D721Med (cell line): ENCODE results near the gene TANGO6.

ENCODE experiments used
- DNase-seq: peaks from one replicate; pipeline ENCODE4 v3.0.0; 2011; ENCODE audit warnings: low spot score; ENCODE audit not compliant: insufficient read length
- FAIRE-seq: peaks from 2 replicates; lab custom pipeline; 2011; peaks lifted over from hg19 to GRCh38; lab: Jason Lieb, UNC
- TF ChIP-seq, protein P1 (sequence below): IDR thresholded peaks from 2 replicates; pipeline ENCODE4 v1.5.1; 2012; ENCODE audit warnings: mild to moderate bottlenecking, control low read depth; ENCODE audit not compliant: insufficient read depth; ENCODE audit errors: missing control alignments

Gene TANGO6

DNA sequence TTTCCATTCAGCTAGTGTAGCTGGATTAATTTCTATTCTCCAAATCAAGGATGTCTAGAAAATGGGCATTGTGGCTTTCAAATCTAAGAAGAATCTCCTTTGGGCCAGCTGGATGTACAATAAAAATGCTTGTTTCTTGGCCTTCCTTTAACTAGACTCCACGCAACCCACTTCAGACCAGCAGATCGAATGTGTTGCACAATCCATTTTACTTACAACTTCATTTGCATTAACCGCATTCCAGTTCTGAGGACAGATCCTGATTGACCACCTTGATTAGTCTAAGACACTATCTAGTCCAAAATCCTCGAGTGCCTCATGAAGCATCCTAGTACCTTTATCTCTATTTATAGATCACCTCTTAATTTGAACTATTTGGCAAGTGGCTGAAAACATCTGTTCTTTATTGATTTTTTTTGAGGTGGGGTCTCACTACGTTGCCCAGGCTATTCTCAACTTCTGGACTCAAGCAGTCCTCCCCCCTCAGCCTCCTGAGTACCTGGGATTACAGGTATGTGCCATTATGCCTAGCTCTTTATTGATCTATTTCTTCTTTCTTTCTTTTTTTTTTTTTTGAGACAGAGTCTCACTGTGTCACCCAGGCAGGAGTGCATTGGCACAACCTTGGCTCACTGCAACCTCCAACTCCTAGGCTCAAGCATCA lies 241.8 kb downstream of the TANGO6 start:
- DNase-seq (no peak), FAIRE-seq (no peak)
- TF ChIP-seq, protein P1, sequence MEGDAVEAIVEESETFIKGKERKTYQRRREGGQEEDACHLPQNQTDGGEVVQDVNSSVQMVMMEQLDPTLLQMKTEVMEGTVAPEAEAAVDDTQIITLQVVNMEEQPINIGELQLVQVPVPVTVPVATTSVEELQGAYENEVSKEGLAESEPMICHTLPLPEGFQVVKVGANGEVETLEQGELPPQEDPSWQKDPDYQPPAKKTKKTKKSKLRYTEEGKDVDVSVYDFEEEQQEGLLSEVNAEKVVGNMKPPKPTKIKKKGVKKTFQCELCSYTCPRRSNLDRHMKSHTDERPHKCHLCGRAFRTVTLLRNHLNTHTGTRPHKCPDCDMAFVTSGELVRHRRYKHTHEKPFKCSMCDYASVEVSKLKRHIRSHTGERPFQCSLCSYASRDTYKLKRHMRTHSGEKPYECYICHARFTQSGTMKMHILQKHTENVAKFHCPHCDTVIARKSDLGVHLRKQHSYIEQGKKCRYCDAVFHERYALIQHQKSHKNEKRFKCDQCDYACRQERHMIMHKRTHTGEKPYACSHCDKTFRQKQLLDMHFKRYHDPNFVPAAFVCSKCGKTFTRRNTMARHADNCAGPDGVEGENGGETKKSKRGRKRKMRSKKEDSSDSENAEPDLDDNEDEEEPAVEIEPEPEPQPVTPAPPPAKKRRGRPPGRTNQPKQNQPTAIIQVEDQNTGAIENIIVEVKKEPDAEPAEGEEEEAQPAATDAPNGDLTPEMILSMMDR: no peak

DNA sequence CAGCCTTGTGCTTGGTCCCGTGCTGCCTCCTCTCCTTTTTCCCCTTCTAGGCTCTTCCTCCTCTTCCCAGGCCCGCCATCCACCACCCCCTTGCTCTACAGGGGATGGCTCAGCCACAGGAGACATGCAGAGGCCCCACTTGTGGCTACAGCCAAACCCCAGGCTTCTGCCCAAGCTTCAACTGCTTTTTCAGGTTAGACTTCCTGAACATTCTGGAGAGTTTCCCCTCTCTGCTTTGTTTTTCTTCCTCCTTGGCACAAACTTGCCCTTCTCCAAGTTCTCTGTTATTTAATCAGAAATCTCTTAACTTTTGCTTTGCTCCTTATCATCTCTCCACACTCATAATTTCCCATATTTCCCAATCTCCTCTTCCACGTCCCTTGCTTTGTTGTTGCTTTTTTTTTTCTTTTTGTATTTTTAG lies 243.8 kb downstream of the TANGO6 start:
- FAIRE-seq: no peak
- no peak for DNase-seq
- TF ChIP-seq, protein P1: no peak

DNA sequence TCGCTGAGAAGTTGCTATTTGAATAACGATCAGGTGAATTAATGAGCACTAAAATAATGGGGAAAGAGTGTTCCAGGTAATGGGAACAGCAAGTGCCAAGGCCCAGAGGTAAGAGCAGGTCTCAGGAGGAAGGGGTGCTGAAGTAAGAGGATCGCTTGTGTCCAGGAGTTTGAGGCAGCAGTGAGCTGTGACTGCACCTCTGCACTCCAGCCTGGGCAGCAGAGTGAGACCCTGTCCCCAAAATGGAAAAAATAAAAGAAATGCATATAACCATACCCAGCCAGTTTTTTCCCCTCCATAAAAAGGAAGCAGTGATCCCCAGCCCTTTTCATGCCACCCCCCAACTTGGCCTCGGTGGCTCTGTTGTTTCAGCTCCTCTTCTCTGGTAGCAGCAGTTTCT lies 245.4 kb downstream of the TANGO6 start:
- TF ChIP-seq, protein P1: no peak
- FAIRE-seq: no peak
- DNase-seq: no peak

DNA sequence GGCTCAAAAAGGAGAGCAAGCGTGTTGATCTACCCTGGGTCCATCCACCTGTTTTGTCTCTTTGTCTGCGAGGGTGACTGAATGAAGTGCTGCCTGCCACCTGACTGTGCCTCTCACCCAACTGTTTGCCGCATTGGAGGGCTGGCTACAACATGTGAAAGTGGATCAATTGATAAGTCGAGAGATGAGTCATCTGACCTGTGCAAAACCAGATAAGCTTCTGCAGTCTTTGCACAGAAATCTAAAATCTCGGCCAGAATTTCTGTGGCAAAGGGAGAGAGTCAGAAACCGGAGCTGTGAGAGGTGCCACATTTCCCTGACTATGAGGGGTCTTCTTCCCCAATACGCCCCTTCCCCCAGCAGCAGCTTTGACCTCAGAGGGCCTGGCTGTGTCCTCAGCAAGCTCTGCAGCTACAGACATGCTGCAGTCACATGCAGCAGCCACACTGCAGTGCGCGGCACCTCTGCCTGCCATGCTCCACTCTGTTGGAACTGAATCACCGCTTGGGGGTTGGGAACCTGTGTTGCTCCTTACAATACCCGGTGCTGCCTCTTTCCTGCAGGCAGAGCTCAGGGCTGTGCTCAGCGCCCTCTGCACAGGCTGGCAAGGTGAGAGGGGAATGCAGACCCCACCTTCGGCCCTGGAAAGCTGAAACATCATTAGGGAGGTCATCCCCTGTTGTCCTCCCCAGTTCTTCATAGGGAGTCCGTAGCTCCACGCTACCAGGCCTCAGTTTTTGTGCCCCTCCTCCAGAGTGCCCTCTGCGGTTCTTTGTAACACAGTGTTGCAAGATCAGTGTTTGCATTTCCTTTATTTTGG lies 246.0 kb downstream of the TANGO6 start:
- FAIRE-seq (no peak), DNase-seq (no peak)
- TF ChIP-seq, protein P1: no peak

DNA sequence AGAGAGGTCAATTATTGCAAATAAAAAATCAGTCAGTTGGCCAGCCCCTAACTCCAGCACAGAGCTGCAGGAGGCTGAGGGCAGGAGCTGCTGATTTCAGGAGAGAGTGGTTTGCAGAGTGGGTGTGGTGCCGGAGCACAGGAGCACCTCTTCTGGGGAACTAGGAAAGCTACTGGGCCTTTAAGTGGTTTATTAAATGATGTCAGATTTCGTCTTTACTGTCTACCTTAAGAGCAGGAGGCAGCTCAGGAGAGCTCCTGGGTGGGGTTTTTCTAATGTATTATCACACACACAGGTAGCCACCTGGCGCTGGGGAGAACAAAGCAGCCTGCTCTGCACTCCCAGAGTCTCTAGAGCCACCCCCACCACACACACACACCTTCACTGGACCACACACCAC lies 250.6 kb downstream of the TANGO6 start:
- FAIRE-seq (no peak), DNase-seq (no peak)
- TF ChIP-seq, protein P1: no peak

DNA sequence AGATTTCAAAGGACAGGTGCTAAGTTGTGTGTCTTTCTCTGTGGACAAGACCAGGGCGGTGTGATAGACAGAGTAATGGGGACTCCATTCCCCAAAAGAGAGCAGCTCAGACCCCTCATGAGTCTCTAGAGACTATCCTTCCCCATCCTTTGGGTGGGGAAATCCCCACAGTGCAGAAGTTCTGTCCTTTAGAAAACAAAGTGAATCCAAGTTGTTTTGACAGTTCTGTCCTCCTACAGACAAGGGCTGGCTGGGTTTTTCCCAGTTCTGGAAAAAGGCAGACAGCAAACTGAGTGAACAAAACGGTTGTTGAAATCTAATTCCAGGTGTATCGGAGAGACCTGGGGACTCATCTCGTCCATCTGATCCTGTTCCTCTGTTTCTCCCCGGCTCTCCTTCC lies 251.2 kb downstream of the TANGO6 start:
- TF ChIP-seq, protein P1: no peak
- FAIRE-seq: no peak

DNA sequence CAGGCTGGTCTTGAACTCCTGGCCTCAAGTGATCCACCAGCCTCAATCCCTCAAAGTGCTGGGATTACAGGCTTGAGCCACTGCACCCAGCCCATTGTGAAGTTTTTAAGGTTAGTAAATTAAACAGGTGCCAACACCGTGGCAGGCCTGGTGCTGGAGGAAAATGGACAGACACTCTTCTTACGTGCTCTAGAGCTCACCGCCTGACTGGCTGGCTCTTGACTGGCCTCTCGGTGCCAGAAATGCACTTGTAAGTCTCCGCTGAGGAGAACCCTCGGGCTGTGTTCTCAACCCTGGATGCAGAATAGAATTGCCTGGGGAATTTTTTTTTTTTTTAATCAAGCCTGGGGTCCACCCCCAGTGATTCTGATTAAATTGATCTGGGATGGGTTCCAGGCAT lies 251.9 kb downstream of the TANGO6 start:
- FAIRE-seq (no peak), DNase-seq (no peak)
- TF ChIP-seq, protein P1: no peak

More for the DNA sequence above, 251.2 kb downstream of the TANGO6 start:
- no peak for DNase-seq
